SK-N-SH (cell line): ENCODE data around the gene ESYT1. TPM values are rescaled to one million over a fixed set of nuclear protein-coding genes. Genes with fewer than 3 reads are reported as not detected.
A peak's percentile ranks its signal among the peaks of the same experiment; 100 is the strongest.

ENCODE experiments used
- CTCF ChIA-PET: fragments of 300-600, 350-600 bp; formaldehyde crosslinking; extraction: SDS; loops from one replicate; lab custom pipeline; 2021; lab: Yijun Ruan, JAX
- POLR2A ChIA-PET: fragments of 350-600 bp; sonication (Branson Sonifier 250); formaldehyde crosslinking; extraction: SDS; loops from one replicate; lab custom pipeline; 2020; ENCODE audit warnings: antibody characterized with exemption, inconsistent platforms; lab: Yijun Ruan, JAX
- DNase-seq: peaks from one replicate; pipeline ENCODE4 v3.0.0; 2012
- H2AFZ ChIP-seq: fragments of 200-600 bp; sonication (generic); 2 replicates; pipeline ENCODE4 v1.8.1; 2016; ENCODE audit warnings: antibody characterized with exemption, mild to moderate bottlenecking, low read depth
- H3F3A ChIP-seq: fragments of 200-600 bp; sonication (generic); replicated peaks from 2 replicates; pipeline ENCODE3; 2016; ENCODE audit warnings: antibody characterized with exemption, mild to moderate bottlenecking; ENCODE audit not compliant: insufficient read depth
- H3K27ac ChIP-seq, 2 experiments: fragments of 200-500 bp in 1 of 2; fragments of 200-600 bp in 1 of 2; sonication (Bioruptor generic) in 1 of 2; sonication (generic), shearing (Covaris generic) in 1 of 2; 2 replicates each; pipeline versions ENCODE4 v1.5.1 to v1.6.1; 2014 to 2016; ENCODE audit warnings: low read depth in 2 of 2, inconsistent platforms in 1 of 2, low read length in 1 of 2, mild to moderate bottlenecking in 1 of 2, mixed read lengths in 1 of 2
- H3K27me3 ChIP-seq: fragments of 200-600 bp; sonication (generic), shearing (Covaris generic); 2 replicates; pipeline ENCODE4 v1.6.1; 2016; ENCODE audit warnings: mixed run types; ENCODE audit not compliant: insufficient read depth
- H3K36me3 ChIP-seq, 2 experiments: fragments of 200-500 bp in 1 of 2; fragments of 200-600 bp in 1 of 2; sonication (Bioruptor generic) in 1 of 2; sonication (generic) in 1 of 2; replicated peaks in 1 of 2; 2 replicates each; pipeline versions ENCODE3 to v1.5.1; 2014 to 2016; ENCODE audit warnings: low read length in 1 of 2, mild to moderate bottlenecking in 1 of 2; ENCODE audit not compliant: insufficient read depth in 2 of 2, control insufficient read depth in 1 of 2
- H3K4me1 ChIP-seq, 2 experiments: fragments of 200-500 bp in 1 of 2; fragments of 200-600 bp in 1 of 2; sonication (Bioruptor generic) in 1 of 2; sonication (generic), shearing (Covaris generic) in 1 of 2; 2 replicates each; pipeline versions ENCODE4 v1.5.1 to v1.6.1; 2014 to 2016; ENCODE audit warnings: low read depth in 1 of 2, low read length in 1 of 2, mixed run types in 1 of 2; ENCODE audit not compliant: insufficient read depth in 2 of 2, control insufficient read depth in 1 of 2
- H3K4me2 ChIP-seq: fragments of 200-600 bp; sonication (generic), shearing (Covaris generic); 2 replicates; pipeline ENCODE4 v1.6.1; 2017; ENCODE audit warnings: mixed run types
- H3K4me3 ChIP-seq, 2 experiments: fragments of 200-500 bp in 1 of 2; fragments of 200-600 bp in 1 of 2; sonication (Bioruptor generic) in 1 of 2; sonication (generic), shearing (Covaris generic) in 1 of 2; 2 replicates each; pipeline versions ENCODE4 v1.5.1 to v1.8.1; 2014 to 2016; ENCODE audit warnings: low read depth in 2 of 2, inconsistent platforms in 1 of 2, low read length in 1 of 2, mild to moderate bottlenecking in 1 of 2, mixed read lengths in 1 of 2, moderate library complexity in 1 of 2
- H3K79me2 ChIP-seq: fragments of 200-600 bp; sonication (generic); 2 replicates; pipeline ENCODE4 v1.8.1; 2017; ENCODE audit warnings: mild to moderate bottlenecking; ENCODE audit not compliant: insufficient read depth
- H3K9ac ChIP-seq: fragments of 200-600 bp; sonication (generic); 2 replicates; pipeline ENCODE4 v1.6.1; 2017; ENCODE audit warnings: mixed run types
- H3K9me2 ChIP-seq: fragments of 200-600 bp; sonication (generic); 2 replicates; pipeline ENCODE4 v1.6.1; 2017; ENCODE audit warnings: mixed run types
- H3K9me3 ChIP-seq: fragments of 200-600 bp; sonication (generic); 2 replicates; pipeline ENCODE4 v1.6.1; 2017; ENCODE audit warnings: mixed run types, mild to moderate bottlenecking, moderate library complexity
- H4K20me1 ChIP-seq: fragments of 200-600 bp; sonication (generic); 2 replicates; pipeline ENCODE4 v1.6.1; 2017; ENCODE audit warnings: mild to moderate bottlenecking, mixed run types; ENCODE audit not compliant: insufficient read depth
- CHD2 ChIP-seq: fragments of 150-350 bp; IDR thresholded peaks from 2 replicates; pipeline ENCODE4 v1.6.1; 2018; ENCODE audit warnings: low read length; ENCODE audit not compliant: partially characterized antibody
- ELF1 ChIP-seq: IDR thresholded peaks from 2 replicates; pipeline ENCODE4 v1.4.0; 2012
- EP300 ChIP-seq, 2 experiments: IDR thresholded peaks; 2 replicates each; pipeline versions ENCODE4 v1.4.0 to v1.6.1; 2012; ENCODE audit warnings: borderline replicate concordance in 1 of 2, low read depth in 1 of 2, low read length in 1 of 2
- FOSL2 ChIP-seq: IDR thresholded peaks from 2 replicates; pipeline ENCODE4 v1.4.0; 2012; ENCODE audit warnings: low read depth, mild to moderate bottlenecking, moderate library complexity, borderline replicate concordance
- FOXM1 ChIP-seq: IDR thresholded peaks from 2 replicates; pipeline ENCODE4 v1.4.0; 2012; ENCODE audit warnings: low read depth, mild to moderate bottlenecking
- GABPA ChIP-seq: IDR thresholded peaks from 2 replicates; pipeline ENCODE4 v1.4.0; 2012; ENCODE audit warnings: low read depth, mild to moderate bottlenecking
- GATA2 ChIP-seq: sonication (generic); formaldehyde crosslinking; IDR thresholded peaks from 2 replicates; pipeline ENCODE4 v1.5.0; 2020; ENCODE audit warnings: mild to moderate bottlenecking, missing genetic modification reagents
- JUND ChIP-seq: IDR thresholded peaks from 2 replicates; pipeline ENCODE4 v1.4.0; 2012
- MAX ChIP-seq: IDR thresholded peaks from 2 replicates; pipeline ENCODE4 v1.4.0; 2012; ENCODE audit warnings: low read depth
- NRF1 ChIP-seq: IDR thresholded peaks from 2 replicates; pipeline ENCODE4 v1.6.1; 2012; ENCODE audit warnings: low read depth, mild to moderate bottlenecking, low read length
- PBX3 ChIP-seq: IDR thresholded peaks from 2 replicates; pipeline ENCODE4; 2012
- POLR2AphosphoS5 ChIP-seq: IDR thresholded peaks from 2 replicates; pipeline ENCODE4 v1.6.1; 2012; ENCODE audit warnings: low read depth, low read length
- RAD21 ChIP-seq: IDR thresholded peaks from 2 replicates; pipeline ENCODE4 v1.6.1; 2012; ENCODE audit warnings: mild to moderate bottlenecking, low read length
- RCOR1 ChIP-seq: fragments of 150-350 bp; IDR thresholded peaks from 2 replicates; pipeline ENCODE4 v1.6.1; 2017; ENCODE audit warnings: antibody characterized with exemption, low read length
- RXRA ChIP-seq: IDR thresholded peaks from 2 replicates; pipeline ENCODE4 v1.4.0; 2012; ENCODE audit warnings: low read depth, mild to moderate bottlenecking, borderline replicate concordance
- TEAD4 ChIP-seq: IDR thresholded peaks from 2 replicates; pipeline ENCODE4 v1.4.0; 2012; ENCODE audit warnings: mild to moderate bottlenecking, borderline replicate concordance; ENCODE audit not compliant: insufficient read depth
- USF1 ChIP-seq: IDR thresholded peaks from 2 replicates; pipeline ENCODE4 v1.4.0; 2012; ENCODE audit warnings: low read depth, borderline replicate concordance
- USF2 ChIP-seq: fragments of 150-350 bp; IDR thresholded peaks from 2 replicates; pipeline ENCODE4 v1.6.1; 2017; ENCODE audit warnings: antibody characterized with exemption, low read length, low read depth, borderline replicate concordance
- ZBTB33 ChIP-seq: IDR thresholded peaks from 2 replicates; pipeline ENCODE4 v1.4.0; 2012; ENCODE audit warnings: low read depth, borderline replicate concordance
- WGBS: methylation state at CpG from one replicate; pipeline ENCODE4 v1.1.6; 2017; ENCODE audit warnings: low lambda C conversion rate; 5-methylcytosine and 5-hydroxymethylcytosine counted together
- polyA plus RNA-seq, 3 experiments: library from polyadenylated mRNA; depleted of rRNA; stranded (reverse); fragments of >200 nt; gene quantifications; 2 replicates each; pipeline ENCODE4 v1.2.3, GENCODE V29; 2012

Gene ESYT1
- polyA plus RNA-seq, 1 of the 3 experiments (the other 2 are of a cell fraction), result 132 TPM

GRCh38 chr12:56192582-56192981 lies 64.5 kb downstream of the ESYT1 start (continued):
- TF ChIP-seq ZBTB33, result no peak
- no peak for TF ChIP-seq USF2
- TF ChIP-seq USF1, result no peak
- TF ChIP-seq RAD21, result no peak
- TF ChIP-seq RXRA, result no peak
- TF ChIP-seq RCOR1, result no peak
- TF ChIP-seq, all 33 proteins: peak for 0

- Histone ChIP-seq H3K79me2 (peaks cover 8% of the 10 kb centered on the region), H4K20me1 (no peaks in the 10 kb centered on the region), H3K4me2 (no peak overlapping the region; the same call in 1 of the 2 replicates), H3F3A (peaks cover 29% of the 10 kb centered on the region), H3K4me1 (peaks cover 2 to 12% of the 10 kb centered on the region in 2 experiments; a peak in 2 of 4 replicates), H3K9me3 (no peaks in the 10 kb centered on the region), H3K4me3 (peak overlapping the region in 1 of 2 experiments; percentile 23; a peak in 1 of 4 replicates), H3K36me3 (no peaks in the 10 kb centered on the region), H2AFZ (peak overlapping the region; percentile 83), H3K9me2 (no peaks in the 10 kb centered on the region), H3K27me3 (no peaks in the 10 kb centered on the region), H3K9ac (no peak overlapping the region), H3K27ac (peak overlapping the region in 1 of 2 experiments; percentile 17; a peak in 1 of 4 replicates)
- ChIA-PET CTCF (interaction anchor here (0.8 to 13.8 kb wide), 6 partner anchors 14 to 70 kb away, joined by 7 to 272 read pairs (median 35); partner anchors contain the start of genes ANKRD52, ESYT1, RNF41 and RPL41), POLR2A (no interaction called here)
- 0% methylated on average over 1 of the region's 1 CpG for WGBS
- peak; percentile 73 for DNase-seq
- TF ChIP-seq RAD21 (peak; percentile 90), TEAD4 (no peak), JUND (no peak), ELF1 (no peak), MAX (0 out of 2 replicates have a peak, but pooled peaks have one; percentile 16), GABPA (no peak), FOXM1 (no peak), RCOR1 (0 out of 2 replicates have a peak, but pooled peaks have one; percentile 25), CHD2 (no peak), RXRA (no peak), PBX3 (no peak), POLR2AphosphoS5 (0 out of 2 replicates have a peak, but pooled peaks have one; percentile 27), ZBTB33 (no peak), EP300 (IDR thresholded peaks at IDR 0.05; ENCODE audit: borderline replicate concordance in 1 of 2, low read depth in 1 of 2, low read length in 1 of 2) (no peak), NRF1 (no peak), GATA2 (CRISPR knock-in tag) (no peak), FOSL2 (no peak)
Measured at GRCh38 chr12:56193025-56193578, 65.0 kb downstream of the ESYT1 start.
